K562 (cell line): ENCODE measurements around the gene ACER3. TPM values are rescaled to one million over a fixed set of nuclear protein-coding genes. Genes with fewer than 3 reads are reported as not detected.

Source experiments
- ATAC-seq: fragments of 200-7000 bp; cut with Tn5 transposase; 3 replicates; pipeline ENCODE4 v1.9.1; 2020; ENCODE audit warnings: moderate library complexity
- BruUV-seq: library from RNA; stranded (reverse); fragments of 400-500 nt; replicated peaks from 2 replicates; lab custom pipeline; 2021; lab: Mats Ljungman, UMichigan
- CTCF ChIA-PET: fragments of 300-600 bp; formaldehyde crosslinking; extraction: SDS; loops from one replicate; lab custom pipeline; 2021; ENCODE audit warnings: low intra/inter-chr PET ratio; lab: Yijun Ruan, JAX
- POLR2A ChIA-PET: fragments of 300-600, 350-650 bp; sonication (Branson Sonifier 250); formaldehyde crosslinking; extraction: SDS; loops from one replicate; lab custom pipeline; 2021; ENCODE audit warnings: antibody characterized with exemption, inconsistent platforms; lab: Yijun Ruan, JAX
- DNase-seq, 4 experiments: peaks; one replicate each; pipeline versions ENCODE4 v3.0.0 to v3.0.0-alpha.2; 2011 to 2018; ENCODE audit warnings: low spot score in 3 of 4, mixed read lengths in 3 of 4; ENCODE audit errors: extremely low read depth in 1 of 4
- FAIRE-seq: peaks from 2 replicates; lab custom pipeline; 2011; peaks lifted over from hg19 to GRCh38; lab: Jason Lieb, UNC
- H2AFZ ChIP-seq: 2 replicates; pipeline ENCODE4 v1.6.0; 2011; ENCODE audit warnings: low read depth, low read length, control low read depth, inconsistent platforms
- H3K27ac ChIP-seq: fragments of 200-600 bp; 3 replicates; pipeline ENCODE4 v1.8.0; 2011; ENCODE audit warnings: low read depth, mild to moderate bottlenecking, control low read depth, inconsistent platforms, low read length, moderate library complexity, mixed read lengths; ENCODE audit errors: extremely low read depth
- H3K27me3 ChIP-seq, 2 experiments: fragments of 300-600 bp in 1 of 2; 2 replicates in 1 of 2; 3 replicates in 1 of 2; pipeline versions ENCODE4 v1.6.0 to v1.8.0; 2011; ENCODE audit warnings: inconsistent platforms in 2 of 2, low read length in 2 of 2, mild to moderate bottlenecking in 1 of 2, mixed read lengths in 1 of 2, moderate library complexity in 1 of 2; ENCODE audit not compliant: control insufficient read depth in 2 of 2, insufficient read depth in 2 of 2
- H3K36me3 ChIP-seq: fragments of 300-600 bp; 3 replicates; pipeline ENCODE4 v1.8.0; 2011; ENCODE audit warnings: mild to moderate bottlenecking, low read length, inconsistent platforms; ENCODE audit not compliant: control insufficient read depth, insufficient read depth
- H3K4me1 ChIP-seq, 2 experiments: fragments of 200-600 bp in 1 of 2; replicated peaks in 1 of 2; 2 replicates in 1 of 2; 3 replicates in 1 of 2; pipeline versions ENCODE4 v1.5.1 to v1.8.0; 2011; ENCODE audit warnings: inconsistent platforms in 2 of 2, low read length in 2 of 2, mild to moderate bottlenecking in 1 of 2, mixed read lengths in 1 of 2, moderate library complexity in 1 of 2; ENCODE audit not compliant: control insufficient read depth in 2 of 2, insufficient read depth in 2 of 2
- H3K4me2 ChIP-seq: 2 replicates; pipeline ENCODE4 v1.6.1; 2011; ENCODE audit warnings: low read length, control low read depth, inconsistent platforms, mixed read lengths; ENCODE audit not compliant: insufficient read depth
- H3K4me3 ChIP-seq: fragments of 200-600 bp; sonication (generic), shearing (Covaris generic); 2 replicates; pipeline ENCODE4 v1.5.1; 2016; ENCODE audit warnings: control low read depth, inconsistent platforms
- H3K79me2 ChIP-seq: fragments of 200-600 bp; 3 replicates; pipeline ENCODE4 v1.8.0; 2011; ENCODE audit warnings: low read length, inconsistent platforms; ENCODE audit not compliant: control insufficient read depth, insufficient read depth
- H3K9ac ChIP-seq, 2 experiments: 2 replicates each; pipeline versions ENCODE4 v1.6.0 to v1.6.1; 2011; ENCODE audit warnings: low read depth in 2 of 2, low read length in 2 of 2, control low read depth in 1 of 2, inconsistent platforms in 1 of 2, mild to moderate bottlenecking in 1 of 2, mixed read lengths in 1 of 2; ENCODE audit not compliant: insufficient read depth in 1 of 2
- H3K9me1 ChIP-seq: one replicate; pipeline ENCODE4 v1.6.0; 2011; ENCODE audit warnings: inconsistent platforms, mild to moderate bottlenecking, low read length, moderate library complexity; ENCODE audit not compliant: control insufficient read depth, insufficient read depth
- H3K9me3 ChIP-seq: replicated peaks from 2 replicates; pipeline ENCODE4 v1.5.1; 2011; ENCODE audit warnings: low read depth, low read length, inconsistent platforms; ENCODE audit not compliant: control insufficient read depth, insufficient read depth
- H4K20me1 ChIP-seq: replicated peaks from 2 replicates; pipeline ENCODE4 v1.6.1; 2011; ENCODE audit warnings: low read length, inconsistent platforms, mixed read lengths; ENCODE audit not compliant: control insufficient read depth, insufficient read depth
- ARID1B ChIP-seq: fragments of 450-650 bp; IDR thresholded peaks from 2 replicates; pipeline ENCODE4 v1.6.1; 2016; ENCODE audit warnings: antibody characterized with exemption, mild to moderate bottlenecking, inconsistent platforms
- EGR1 ChIP-seq: fragments of 450-650 bp; conservative IDR thresholded peaks from 2 replicates; pipeline ENCODE4 v1.6.1; 2017; ENCODE audit warnings: mild to moderate bottlenecking
- FOSL1 ChIP-seq: fragments of 200-800 bp; sonication (Bioruptor generic); conservative IDR thresholded peaks from 2 replicates; pipeline ENCODE4 v1.6.1; 2016; ENCODE audit warnings: missing genetic modification characterization, missing compliant biosample characterization
- HOMEZ ChIP-seq: fragments of 250-450 bp; sonication (Bioruptor Pico); IDR thresholded peaks from 2 replicates; pipeline ENCODE4 v1.4.0; 2020; ENCODE audit warnings: mild to moderate bottlenecking, moderate library complexity
- JUND ChIP-seq, 2 experiments: IDR thresholded peaks; 2 replicates in 1 of 2; 3 replicates in 1 of 2; pipeline ENCODE4 v1.6.1; 2011; ENCODE audit warnings: borderline replicate concordance in 2 of 2, low read depth in 2 of 2, low read length in 2 of 2, improper control_type of control experiment in 1 of 2, missing biosample characterization in 1 of 2, missing genetic modification characterization in 1 of 2, missing genetic modification reagents in 1 of 2
- RAD21 ChIP-seq, 2 experiments: fragments of 250-450 bp in 1 of 2; fragments of 450-650 bp in 1 of 2; sonication (Bioruptor Pico) in 1 of 2; formaldehyde crosslinking in 1 of 2; IDR thresholded peaks in 1 of 2; conservative IDR thresholded peaks in 1 of 2; 2 replicates each; pipeline versions ENCODE4 v1.4.0 to v1.8.0; 2020 to 2022; ENCODE audit warnings: mild to moderate bottlenecking in 2 of 2, moderate library complexity in 1 of 2
- STAT5B ChIP-seq: fragments of 250-450 bp; sonication (Bioruptor Pico); IDR thresholded peaks from 2 replicates; pipeline ENCODE4 v1.8.0; 2021; ENCODE audit warnings: mild to moderate bottlenecking, inconsistent platforms
- WGBS: fragments of 100-300 bp; shearing (Covaris generic); methylation state at CpG from one replicate; pipeline ENCODE4 v1.1.6; 2016; ENCODE audit warnings: low coverage, mixed read lengths; ENCODE audit not compliant: insufficient coverage; ENCODE audit errors: missing lambda C conversion rate; 5-methylcytosine and 5-hydroxymethylcytosine counted together
- in situ Hi-C: fragments of 300-500 bp; cut with MboI; formaldehyde crosslinking; loops from 4 replicates; pipeline ENCODE4 v1.15.0; 2018; ENCODE audit warnings: inconsistent platforms, mixed read lengths
- intact Hi-C: fragments of 100-400 bp; cut with micrococcal nuclease; formaldehyde crosslinking; loops from 2 replicates; pipeline ENCODE4 v1.14.2; 2022
- polyA plus RNA-seq, 8 experiments: library from polyadenylated mRNA; depleted of rRNA in 4 of 8; stranded (reverse) in 5 of 8; unstranded in 3 of 8; fragments of >200 nt; fragmentation: Nextera tagmentation in 2 of 8; fragmentation: Illumina TruSeq in 1 of 8; extraction: Ambion mirVana in 2 of 8; extraction: Trizol in 1 of 8; gene quantifications; 2 replicates each; pipeline versions ENCODE4 v1.2.1 to v1.2.3, GENCODE V29; 2011 to 2014; ENCODE audit warnings: inconsistent platforms in 1 of 8, missing spikeins in 1 of 8
- total RNA-seq, 7 experiments: library from RNA; depleted of rRNA in 6 of 7; stranded (reverse); fragments of >200 nt in 6 of 7; fragmentation: Illumina TruSeq in 2 of 7; extraction: Trizol in 2 of 7; gene quantifications; 2 replicates each; pipeline versions ENCODE4 v1.2.1 to v1.2.3, GENCODE V29; 2011 to 2021; ENCODE audit warnings: low replicate concordance in 1 of 7

ACER3 gene
- total and polyA plus RNA-seq, 9 of the 15 experiments (the other 6 are each of a cell fraction or from before 2014, with no cell fraction given) = 2.0 to 23.8 (median 9.5) TPM

GRCh38 chr11:77019976-77020595 lies 159.4 kb downstream of the ACER3 start:
- Histone ChIP-seq H3K9me3 (no peaks in the 10 kb centered on the region), H3K4me2 (no peak overlapping the region), H3K27me3 (no peaks in the 10 kb centered on the region), H4K20me1 (no peaks in the 10 kb centered on the region), H2AFZ (no peak overlapping the region), H3K79me2 (no peaks in the 10 kb centered on the region), H3K36me3 (peaks cover 6% of the 10 kb centered on the region; the same call in 2 of the 3 replicates), H3K9me1 (no peaks in the 10 kb centered on the region), H3K4me3 (no peak overlapping the region), H3K27ac (peak overlapping the region; percentile 32; the same call in 1 of the 3 replicates), H3K4me1 (peaks cover 0 to 10% of the 10 kb centered on the region in 2 experiments; a peak in 2 of 5 replicates), H3K9ac (no peak overlapping the region)
- in situ Hi-C loops = no loop called here
- intact Hi-C loops = no loop called here
- FAIRE-seq (peak; percentile 54), DNase-seq (peak in 2 of 4 experiments; percentile 36 to 54), ATAC-seq (peak; percentile 31; the same call in 1 of the 3 replicates)
- WGBS = 49% methylated on average over 2 of the region's 2 CpGs
- BruUV-seq = no TSS peak
- ChIA-PET CTCF (no interaction called here), POLR2A (interaction anchor here (0.5 to 2.5 kb wide), 3 partner anchors 11 to 1703 kb away, joined by 3 to 11 read pairs (median 3); partner anchors contain the start of gene B3GNT6)
- TF ChIP-seq STAT5B (CRISPR knock-in tag) = no peak
- TF ChIP-seq HOMEZ = no peak
- peak; percentile 65 for TF ChIP-seq FOSL1 (tag)
- 0 out of 2 replicates have a peak, but pooled peaks have one; percentile 20 for TF ChIP-seq ARID1B
- TF ChIP-seq JUND (IDR thresholded peaks at IDR 0.05; ENCODE audit: borderline replicate concordance, low read depth, low read length) = peak; percentile 12; the same call in 1 of the 2 replicates
- no peak for TF ChIP-seq JUND (tag; IDR thresholded peaks at IDR 0.05; ENCODE audit: borderline replicate concordance, low read depth, low read length)
- TF ChIP-seq RAD21 (CRISPR knock-in tag; conservative IDR thresholded peaks at IDR 0.05 in 1 of 2, IDR thresholded peaks at IDR 0.05 in 1 of 2) = 0 out of 4 replicates have a peak, but pooled peaks of 1 of the 2 experiments have one; percentile 5
- peak; percentile 84 for TF ChIP-seq EGR1
